ENCODE measurements around the gene DBI. TPM values are rescaled to one million over a fixed set of nuclear protein-coding genes. Genes with fewer than 3 reads are reported as not detected.

DBI gene
- total and polyA plus RNA-seq, 2 of the 8 experiments (the other 6 are each of a cell fraction or from before 2014, with no cell fraction given), result 180 to 212 TPM

DNA sequence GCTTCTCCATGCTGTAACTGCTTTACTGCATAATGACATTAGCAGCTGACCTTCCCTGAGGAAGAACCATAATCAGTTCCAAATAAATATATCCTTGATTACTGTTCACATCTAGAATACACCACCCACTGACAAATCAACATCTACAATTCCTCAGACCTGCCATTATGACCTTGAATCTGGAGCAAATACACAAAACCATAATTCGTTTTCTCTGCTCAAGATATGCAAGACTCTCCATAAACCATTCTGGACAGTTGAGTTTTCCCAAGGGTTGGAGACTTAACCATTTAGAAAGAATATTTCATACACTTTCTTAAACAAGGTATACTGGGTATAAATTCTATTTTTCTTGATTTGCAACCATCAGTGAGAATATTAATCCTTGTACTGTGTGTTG, 11.9 kb upstream of the DBI start:
- no peaks in the 10 kb centered on the region for H3K27me3 ChIP-seq (replicated peaks in 1 of 4; ENCODE audit: control insufficient read depth in 3 of 4, extremely low read depth in 1 of 4, insufficient read depth in 3 of 4, low read length in 3 of 4)
- no peak overlapping the region for H2BK120ac ChIP-seq (replicated peaks; ENCODE audit: low read depth, low read length)
- no peaks in the 10 kb centered on the region for H4K20me1 ChIP-seq (replicated peaks in 1 of 2; ENCODE audit: control insufficient read depth in 1 of 2, insufficient read depth in 2 of 2, low read length in 2 of 2)
- H2AK5ac ChIP-seq (ENCODE audit: low read depth, low read length), result no peak overlapping the region
- H3K9me3 ChIP-seq (ENCODE audit: insufficient read depth in 2 of 2, low read depth in 1 of 2, low read length in 1 of 2), result no peaks in the 10 kb centered on the region
- H3K79me2 ChIP-seq (ENCODE audit: control insufficient read depth in 1 of 2, insufficient read depth in 2 of 2, low read length in 2 of 2), result no peaks in the 10 kb centered on the region
- no peak overlapping the region for H4K8ac ChIP-seq (ENCODE audit: extremely low read depth, insufficient read depth, low read length)
- H3K23ac ChIP-seq (ENCODE audit: insufficient read length), result no peak overlapping the region
- no peak overlapping the region for H3K9ac ChIP-seq (replicated peaks in 1 of 4; ENCODE audit: extremely low read depth in 1 of 4, low read depth in 3 of 4, low read length in 3 of 4)
- TF ChIP-seq TAF1 (IDR thresholded peaks at IDR 0.05; ENCODE audit: low read depth, low read length) (no peak), CHD2 (IDR thresholded peaks at IDR 0.05; ENCODE audit: low read length) (no peak), EGR1 (IDR thresholded peaks at IDR 0.05; ENCODE audit: borderline replicate concordance, low read depth, low read length) (no peak), CTBP2 (IDR thresholded peaks at IDR 0.05; ENCODE audit: borderline replicate concordance, insufficient read depth, insufficient read length, low read length) (no peak), RAD21 (IDR thresholded peaks at IDR 0.05 in 1 of 2, conservative IDR thresholded peaks at IDR 0.05 in 1 of 2; ENCODE audit: low read depth in 2 of 2, low read length in 2 of 2) (no peak), FOSL1 (IDR thresholded peaks at IDR 0.05; ENCODE audit: insufficient read depth, low read depth, low read length) (no peak), RXRA (IDR thresholded peaks at IDR 0.05; ENCODE audit: insufficient read depth, low read depth, low read length) (no peak), POLR2AphosphoS5 (IDR thresholded peaks at IDR 0.05; ENCODE audit: low read depth, low read length) (no peak)
- POLR2A ChIA-PET (ENCODE audit: partially characterized antibody), result interaction anchor here (1.6 kb wide), 1 partner anchor 10 kb away, joined by 4 read pairs; no protein-coding TSS in a partner anchor
- H3K27ac ChIP-seq (ENCODE audit: low read depth, low read length), result no peak overlapping the region
- peaks cover 0 to 3% (median 0%) of the 10 kb centered on the region in 4 experiments; a peak in 1 of 7 replicates for H3K4me1 ChIP-seq (replicated peaks in 1 of 4; ENCODE audit: control insufficient read depth in 3 of 4, insufficient read depth in 4 of 4, low read length in 3 of 4)
- H3K56ac ChIP-seq (replicated peaks; ENCODE audit: insufficient read length, low read depth, low read length), result no peak overlapping the region
- no peak overlapping the region for H2AFZ ChIP-seq (ENCODE audit: low read length)
- CTCF ChIA-PET (ENCODE audit: partially characterized antibody), result interaction anchor here (1.6 kb wide), 1 partner anchor 134 kb away, joined by 4 read pairs; no protein-coding TSS in a partner anchor
- no peak overlapping the region for H3K4ac ChIP-seq (replicated peaks; ENCODE audit: insufficient read length, low read depth, low read length)
- H3K36me3 ChIP-seq (ENCODE audit: control insufficient read depth in 2 of 4, insufficient read depth in 4 of 4, low read length in 3 of 4), result no peaks in the 10 kb centered on the region
- H3K4me3 ChIP-seq (ENCODE audit: extremely low read depth in 1 of 4, insufficient read depth in 2 of 4, low read depth in 3 of 4, low read length in 4 of 4), result no peak overlapping the region
- no peak overlapping the region for H3K4me2 ChIP-seq (ENCODE audit: insufficient read depth in 1 of 2, low read depth in 2 of 2, low read length in 2 of 2)
- no peak overlapping the region for H4K5ac ChIP-seq (ENCODE audit: insufficient read length, low read depth, low read length)
- H2BK12ac ChIP-seq (ENCODE audit: low read depth, low read length), result no peak overlapping the region
- no peaks in the 10 kb centered on the region for H3K79me1 ChIP-seq (ENCODE audit: low read depth, low read length)
- H2BK20ac ChIP-seq (ENCODE audit: low read length), result no peak overlapping the region
- H3K18ac ChIP-seq (ENCODE audit: extremely low read depth, low read length), result no peak overlapping the region
- H3K14ac ChIP-seq (ENCODE audit: insufficient read length), result no peak overlapping the region
- DNase-seq (ENCODE audit: low read depth in 1 of 2, low spot score in 2 of 2), result no peak
- no peak overlapping the region for H4K91ac ChIP-seq (replicated peaks; ENCODE audit: insufficient read length, low read length)
- WGBS, 2 experiments (ENCODE audit: extremely low coverage in 1 of 2, insufficient coverage in 1 of 2, insufficient read length in 1 of 2, insufficient replicate concordance in 2 of 2, low coverage in 1 of 2, low lambda C conversion rate in 2 of 2, missing lambda C conversion rate in 1 of 2), result 85% methylated on average over 1 of the region's 1 CpG; no CpG with 5 or more reads in 1 of the 2 experiments
- H2BK5ac ChIP-seq (ENCODE audit: low read depth, low read length), result no peak overlapping the region
- FAIRE-seq, result no peak
- H2BK15ac ChIP-seq (ENCODE audit: low read length), result no peak overlapping the region
- H3K23me2 ChIP-seq (ENCODE audit: low read depth, low read length), result no peaks in the 10 kb centered on the region
